NCI-H2196 (cell line): ENCODE data around the gene MYOT.

Experiments
- DNase-seq: peaks from one replicate; lab custom pipeline; 2025; ENCODE audit not compliant: unreplicated experiment; lab: John Stamatoyannopoulos, UW

Gene MYOT, protein sequence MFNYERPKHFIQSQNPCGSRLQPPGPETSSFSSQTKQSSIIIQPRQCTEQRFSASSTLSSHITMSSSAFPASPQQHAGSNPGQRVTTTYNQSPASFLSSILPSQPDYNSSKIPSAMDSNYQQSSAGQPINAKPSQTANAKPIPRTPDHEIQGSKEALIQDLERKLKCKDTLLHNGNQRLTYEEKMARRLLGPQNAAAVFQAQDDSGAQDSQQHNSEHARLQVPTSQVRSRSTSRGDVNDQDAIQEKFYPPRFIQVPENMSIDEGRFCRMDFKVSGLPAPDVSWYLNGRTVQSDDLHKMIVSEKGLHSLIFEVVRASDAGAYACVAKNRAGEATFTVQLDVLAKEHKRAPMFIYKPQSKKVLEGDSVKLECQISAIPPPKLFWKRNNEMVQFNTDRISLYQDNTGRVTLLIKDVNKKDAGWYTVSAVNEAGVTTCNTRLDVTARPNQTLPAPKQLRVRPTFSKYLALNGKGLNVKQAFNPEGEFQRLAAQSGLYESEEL

GRCh38 chr5:137867664-137868063, at the start of gene MYOT:
Gene MYOT, plus strand, starts transcription at chr5:137867860. Its CDS starts 2,792 bp downstream, at chr5:137870652.
- no peak for DNase-seq

DNA sequence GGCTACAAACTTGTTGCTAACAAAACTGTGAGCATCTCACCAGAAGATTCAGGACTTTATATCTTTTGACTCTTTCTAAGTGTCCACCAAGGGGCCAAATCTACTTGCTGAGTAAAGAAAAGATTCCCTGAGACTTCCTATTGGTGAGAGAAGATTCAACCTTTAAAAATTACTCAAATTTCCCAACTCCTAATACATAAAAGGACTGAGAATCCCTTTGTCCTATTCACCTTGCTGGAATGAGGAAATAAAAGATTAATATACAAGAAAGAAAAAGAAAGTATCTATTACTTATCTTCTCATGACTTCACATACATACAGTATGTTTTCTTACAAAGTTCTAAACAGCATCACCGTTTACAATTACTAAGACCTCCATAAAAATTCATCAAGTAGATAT, 47.9 kb upstream of the MYOT start:
- no peak for DNase-seq

GRCh38 chr5:137822158-137822764, 45.4 kb upstream of the MYOT start:
- DNase-seq, result peak; percentile 24

DNA sequence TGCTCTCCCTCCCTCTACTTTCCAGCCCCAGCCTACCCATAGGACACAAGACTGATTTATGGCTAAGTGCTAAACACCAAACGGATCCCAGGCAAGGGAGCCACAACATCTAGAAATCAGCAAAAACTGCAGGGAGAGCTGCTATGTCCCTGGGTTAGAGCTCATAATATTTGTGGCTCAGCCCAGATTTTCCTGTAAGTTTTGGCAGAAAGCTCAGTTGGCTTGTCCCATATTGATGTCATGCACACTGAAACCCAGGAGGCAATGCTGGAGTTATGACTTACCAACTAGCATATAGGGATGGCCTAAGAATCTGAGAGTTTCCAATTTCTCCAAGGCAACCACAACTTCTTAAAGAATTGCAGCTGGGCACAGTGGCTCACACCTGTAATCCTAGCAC, 44.7 kb upstream of the MYOT start:
- DNase-seq, result no peak

DNA sequence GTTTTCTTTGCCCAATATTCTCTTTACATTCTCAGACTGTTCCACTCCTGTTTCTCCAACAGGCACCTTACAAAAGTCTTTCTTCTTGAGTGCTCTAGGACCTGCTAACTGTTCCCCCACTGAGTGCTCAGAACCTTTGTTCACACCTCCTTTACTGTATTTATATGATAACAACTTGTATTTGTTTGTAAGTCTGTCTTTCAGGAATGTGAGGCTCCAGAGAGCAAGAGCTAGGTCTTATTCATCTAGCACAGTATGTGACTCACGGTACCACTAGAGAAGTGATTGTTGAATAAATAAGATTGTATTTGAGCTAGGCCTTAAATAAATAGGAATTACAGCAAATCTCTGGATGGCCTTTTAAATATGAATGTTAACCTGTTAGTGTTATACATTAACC, 42.5 kb upstream of the MYOT start:
- no peak for DNase-seq

DNA sequence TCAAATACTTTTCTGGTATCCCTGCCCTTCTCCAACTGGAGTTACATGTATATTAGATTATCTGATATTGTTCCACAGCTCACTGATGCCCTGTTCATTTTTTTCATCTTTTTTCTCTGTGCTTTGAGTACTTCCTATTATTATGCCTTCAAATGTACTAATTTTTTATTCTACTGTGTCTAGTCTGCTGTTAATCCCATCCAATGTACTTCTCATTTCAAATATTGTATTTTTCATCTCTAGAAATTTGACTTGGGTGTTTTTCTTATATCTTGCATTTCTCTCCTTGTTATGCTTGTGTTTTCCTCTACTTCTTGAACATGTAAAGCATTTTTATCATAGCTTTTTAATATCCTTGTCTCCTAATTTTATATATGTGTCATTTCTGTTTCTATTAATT, 41.6 kb upstream of the MYOT start:
- no peak for DNase-seq

GRCh38 chr5:137828180-137828579, 39.5 kb upstream of the MYOT start:
- DNase-seq, result no peak

DNA sequence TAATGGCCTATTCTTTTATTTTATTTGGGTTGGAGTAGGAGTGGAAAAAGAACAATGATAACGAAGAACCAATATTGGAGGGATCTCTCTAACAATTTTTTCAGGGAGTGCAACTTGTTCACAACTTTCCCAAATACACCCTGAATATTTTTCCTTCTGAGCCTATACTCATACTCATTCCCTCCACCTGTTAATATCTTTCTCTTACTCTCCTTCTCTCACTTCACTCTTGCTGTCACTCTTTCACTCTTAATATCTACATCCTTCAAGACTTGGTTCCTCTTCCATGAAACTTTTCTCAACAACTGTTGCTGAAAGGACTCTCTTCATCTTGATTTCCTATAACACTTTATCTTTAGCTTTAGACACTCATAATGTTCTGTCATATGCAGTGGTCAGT, 39.0 kb upstream of the MYOT start:
- no peak for DNase-seq

DNA sequence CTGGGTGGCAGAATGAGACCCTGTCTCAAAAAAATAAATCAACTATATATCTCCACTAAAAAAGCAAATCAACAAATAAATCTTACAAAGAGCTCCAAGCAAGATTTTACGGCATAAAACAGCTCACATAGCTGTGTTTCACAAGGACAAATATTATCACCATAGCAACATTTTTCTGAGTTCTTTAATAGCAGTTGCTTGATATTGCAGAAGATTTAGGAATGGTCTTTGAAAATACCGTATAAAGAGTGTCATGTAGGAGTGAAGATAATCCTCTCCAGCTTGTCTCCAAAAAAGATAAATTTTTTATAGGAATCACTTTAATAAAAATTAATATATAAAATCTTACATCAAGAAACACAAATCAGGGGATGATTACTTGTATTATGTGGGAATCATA, 36.6 kb upstream of the MYOT start:
- DNase-seq, result no peak

- no peak for DNase-seq
Observed at GRCh38 chr5:137831526-137831925, 36.1 kb upstream of the MYOT start.

DNA sequence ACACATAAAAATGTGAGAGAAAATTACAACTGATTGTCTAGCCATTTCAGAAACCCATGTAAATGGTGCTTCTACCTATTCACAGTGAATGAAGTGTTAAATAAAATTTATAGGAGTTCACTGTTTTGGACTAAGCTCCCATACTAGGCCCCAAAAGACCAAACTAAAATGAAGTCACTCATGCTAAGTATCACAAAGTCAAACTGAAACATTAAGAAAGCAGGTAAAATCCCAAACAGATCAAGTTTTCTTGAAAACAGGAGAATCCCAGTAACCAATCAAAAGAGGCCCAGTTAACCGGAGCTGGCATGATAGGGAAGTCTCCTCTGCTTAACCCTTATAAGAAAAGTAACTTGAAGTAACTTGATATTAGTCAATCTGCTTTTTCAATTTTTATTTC, 35.2 kb upstream of the MYOT start:
- DNase-seq, result no peak

DNA sequence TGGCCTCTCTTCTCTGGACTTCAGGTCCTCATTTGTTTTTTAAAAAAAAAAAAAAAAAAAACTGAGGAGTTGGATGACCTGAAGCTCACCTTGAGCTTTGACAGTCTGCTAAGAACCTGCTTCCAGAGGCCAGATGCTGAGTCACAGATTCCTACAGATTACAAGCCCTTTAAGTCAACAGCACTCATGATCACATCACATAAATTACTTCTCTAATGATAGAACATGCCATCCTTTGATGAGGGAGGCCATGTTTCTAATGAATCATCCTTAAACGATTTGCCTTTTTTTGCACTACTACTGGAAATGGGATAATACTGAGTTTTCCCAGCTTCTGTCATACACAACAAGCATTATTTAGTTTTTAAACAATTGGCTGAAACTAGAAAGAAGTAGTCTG, 34.2 kb upstream of the MYOT start:
- no peak for DNase-seq

- no peak for DNase-seq
Observed at GRCh38 chr5:137834498-137835049, 33.1 kb upstream of the MYOT start.

GRCh38 chr5:137836298-137836697, 31.4 kb upstream of the MYOT start:
- DNase-seq, result no peak

GRCh38 chr5:137836997-137837396, 30.7 kb upstream of the MYOT start:
- no peak for DNase-seq

- DNase-seq, result no peak
Observed at GRCh38 chr5:137837491-137838394, 29.9 kb upstream of the MYOT start.

- DNase-seq, result no peak
Observed at GRCh38 chr5:137838976-137839375, 28.7 kb upstream of the MYOT start.

GRCh38 chr5:137842296-137842695, 25.4 kb upstream of the MYOT start:
- DNase-seq, result no peak

GRCh38 chr5:137843676-137844299, 23.9 kb upstream of the MYOT start:
- DNase-seq, result no peak

DNA sequence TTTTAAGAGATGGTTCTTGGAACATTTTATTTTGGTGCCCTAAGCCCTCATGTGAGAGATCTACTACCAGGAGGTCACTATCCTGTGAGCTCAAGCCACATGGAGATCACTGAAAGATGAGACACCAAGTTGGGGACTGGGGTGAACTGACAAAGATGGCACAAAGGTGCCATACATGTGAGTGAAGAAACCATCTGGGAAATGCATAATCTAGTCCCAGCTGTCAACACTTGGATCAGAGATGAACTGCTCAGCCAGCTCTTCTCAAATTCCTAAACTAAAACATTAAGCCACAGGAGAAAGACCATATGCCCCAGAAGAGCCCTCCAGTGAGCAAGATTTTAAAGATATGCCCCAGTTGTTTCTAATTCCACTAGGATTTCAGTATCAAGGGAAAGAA, 22.2 kb upstream of the MYOT start:
- DNase-seq, result no peak

- no peak for DNase-seq
Observed at GRCh38 chr5:137847687-137848086, 20.0 kb upstream of the MYOT start.
